ENCODE measurements around the gene KRT36. TPM values are rescaled to one million over a fixed set of nuclear protein-coding genes. Genes with fewer than 3 reads are reported as not detected.

Gene KRT36
- total RNA-seq, 1 donor from 2014 or later = not detected

GRCh38 chr17:41524261-41524660 is 34.6 kb upstream of the KRT36 start:
- no peak for TF ChIP-seq CTCF (IDR thresholded peaks at IDR 0.05)
- Mint-ChIP-seq H3K9me3 (ENCODE audit: low read depth) (no peaks in the 10 kb centered on the region), H3K36me3 (ENCODE audit: low read depth) (no peaks in the 10 kb centered on the region), H3K27ac (ENCODE audit: unreplicated experiment) (no peak overlapping the region), H3K27me3 (ENCODE audit: low read depth) (peaks cover 20% of the 10 kb centered on the region), H3K4me1 (ENCODE audit: low read depth) (peaks cover 15% of the 10 kb centered on the region), H3K4me3 (ENCODE audit: unreplicated experiment) (no peak overlapping the region)
- DNase-seq (ENCODE audit: low spot score) = no peak

GRCh38 chr17:41523787-41524186 is 34.1 kb upstream of the KRT36 start:
- Mint-ChIP-seq H3K27me3 (ENCODE audit: low read depth) (peaks cover 16% of the 10 kb centered on the region), H3K36me3 (ENCODE audit: low read depth) (no peaks in the 10 kb centered on the region), H3K9me3 (ENCODE audit: low read depth) (no peaks in the 10 kb centered on the region), H3K27ac (ENCODE audit: unreplicated experiment) (no peak overlapping the region), H3K4me3 (ENCODE audit: unreplicated experiment) (no peak overlapping the region), H3K4me1 (ENCODE audit: low read depth) (peaks cover 15% of the 10 kb centered on the region)
- no peak for TF ChIP-seq CTCF (IDR thresholded peaks at IDR 0.05)
- no peak for DNase-seq (ENCODE audit: low spot score)

- H3K4me3 Mint-ChIP-seq (ENCODE audit: unreplicated experiment) = no peak overlapping the region
Measured at GRCh38 chr17:41523225-41523593, 33.5 kb upstream of the KRT36 start.

GRCh38 chr17:41522301-41523224 is 32.9 kb upstream of the KRT36 start:
- H3K27me3 Mint-ChIP-seq (ENCODE audit: low read depth) = peaks cover 7% of the 10 kb centered on the region
- no peak for DNase-seq (ENCODE audit: low spot score)
- H3K4me1 Mint-ChIP-seq (ENCODE audit: low read depth) = peaks cover 13% of the 10 kb centered on the region
- H3K27ac Mint-ChIP-seq (ENCODE audit: unreplicated experiment) = no peak overlapping the region
- TF ChIP-seq CTCF (IDR thresholded peaks at IDR 0.05) = no peak
- H3K4me3 Mint-ChIP-seq (ENCODE audit: unreplicated experiment) = no peak overlapping the region
- H3K36me3 Mint-ChIP-seq (ENCODE audit: low read depth) = no peaks in the 10 kb centered on the region
- no peaks in the 10 kb centered on the region for H3K9me3 Mint-ChIP-seq (ENCODE audit: low read depth)

More at GRCh38 chr17:41523225-41523593, 33.5 kb upstream of the KRT36 start:
- no peaks in the 10 kb centered on the region for H3K36me3 Mint-ChIP-seq (ENCODE audit: low read depth)
- no peak for DNase-seq (ENCODE audit: low spot score)
- peaks cover 10% of the 10 kb centered on the region for H3K27me3 Mint-ChIP-seq (ENCODE audit: low read depth)
- TF ChIP-seq CTCF (IDR thresholded peaks at IDR 0.05) = no peak
- H3K27ac Mint-ChIP-seq (ENCODE audit: unreplicated experiment) = no peak overlapping the region
- peaks cover 13% of the 10 kb centered on the region for H3K4me1 Mint-ChIP-seq (ENCODE audit: low read depth)
- H3K9me3 Mint-ChIP-seq (ENCODE audit: low read depth) = no peaks in the 10 kb centered on the region

- H3K9me3 Mint-ChIP-seq (ENCODE audit: low read depth) = no peaks in the 10 kb centered on the region
- H3K27ac Mint-ChIP-seq (ENCODE audit: unreplicated experiment) = no peak overlapping the region
- H3K4me3 Mint-ChIP-seq (ENCODE audit: unreplicated experiment) = no peak overlapping the region
- no peaks in the 10 kb centered on the region for H3K36me3 Mint-ChIP-seq (ENCODE audit: low read depth)
- DNase-seq (ENCODE audit: low spot score) = no peak
- H3K27me3 Mint-ChIP-seq (ENCODE audit: low read depth) = no peaks in the 10 kb centered on the region
- peaks cover 8% of the 10 kb centered on the region for H3K4me1 Mint-ChIP-seq (ENCODE audit: low read depth)
- TF ChIP-seq CTCF (IDR thresholded peaks at IDR 0.05) = no peak
Measured at GRCh38 chr17:41521574-41522261, 32.0 kb upstream of the KRT36 start.

All from chondrocyte (in vitro differentiated cells).